ENCODE measurements around the gene NKX3-2. TPM values are rescaled to one million over a fixed set of nuclear protein-coding genes. Genes with fewer than 3 reads are reported as not detected.
A peak's percentile ranks its signal among the peaks of the same experiment; 100 is the strongest.

Gene NKX3-2
- total RNA-seq, 1 experiment from 2014 or later = 1.2 TPM

GRCh38 chr4:13545394-13545808 is 1.1 kb upstream of the NKX3-2 start:
- intact Hi-C loops (cut with micrococcal nuclease; ENCODE audit: unreplicated experiment) (loop anchor here (10.0 kb wide), 1 partner anchor 161 kb away; no protein-coding TSS in a partner anchor), in situ Hi-C loops (cut with HindIII; ENCODE audit: low pct_unique_long_range_greater_than_20kb, low sequenced_read_pairs) (no loop called here)
- CTCF ChIA-PET = no interaction called here
- DNase-seq (ENCODE audit: low read depth, low spot score) = no peak
- H3K27ac ChIP-seq (ENCODE audit: low read length) = peak overlapping the region; percentile 72; the same call in 1 of the 2 replicates
- TF ChIP-seq, protein P1, sequence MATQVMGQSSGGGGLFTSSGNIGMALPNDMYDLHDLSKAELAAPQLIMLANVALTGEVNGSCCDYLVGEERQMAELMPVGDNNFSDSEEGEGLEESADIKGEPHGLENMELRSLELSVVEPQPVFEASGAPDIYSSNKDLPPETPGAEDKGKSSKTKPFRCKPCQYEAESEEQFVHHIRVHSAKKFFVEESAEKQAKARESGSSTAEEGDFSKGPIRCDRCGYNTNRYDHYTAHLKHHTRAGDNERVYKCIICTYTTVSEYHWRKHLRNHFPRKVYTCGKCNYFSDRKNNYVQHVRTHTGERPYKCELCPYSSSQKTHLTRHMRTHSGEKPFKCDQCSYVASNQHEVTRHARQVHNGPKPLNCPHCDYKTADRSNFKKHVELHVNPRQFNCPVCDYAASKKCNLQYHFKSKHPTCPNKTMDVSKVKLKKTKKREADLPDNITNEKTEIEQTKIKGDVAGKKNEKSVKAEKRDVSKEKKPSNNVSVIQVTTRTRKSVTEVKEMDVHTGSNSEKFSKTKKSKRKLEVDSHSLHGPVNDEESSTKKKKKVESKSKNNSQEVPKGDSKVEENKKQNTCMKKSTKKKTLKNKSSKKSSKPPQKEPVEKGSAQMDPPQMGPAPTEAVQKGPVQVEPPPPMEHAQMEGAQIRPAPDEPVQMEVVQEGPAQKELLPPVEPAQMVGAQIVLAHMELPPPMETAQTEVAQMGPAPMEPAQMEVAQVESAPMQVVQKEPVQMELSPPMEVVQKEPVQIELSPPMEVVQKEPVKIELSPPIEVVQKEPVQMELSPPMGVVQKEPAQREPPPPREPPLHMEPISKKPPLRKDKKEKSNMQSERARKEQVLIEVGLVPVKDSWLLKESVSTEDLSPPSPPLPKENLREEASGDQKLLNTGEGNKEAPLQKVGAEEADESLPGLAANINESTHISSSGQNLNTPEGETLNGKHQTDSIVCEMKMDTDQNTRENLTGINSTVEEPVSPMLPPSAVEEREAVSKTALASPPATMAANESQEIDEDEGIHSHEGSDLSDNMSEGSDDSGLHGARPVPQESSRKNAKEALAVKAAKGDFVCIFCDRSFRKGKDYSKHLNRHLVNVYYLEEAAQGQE (IDR thresholded peaks at IDR 0.05; ENCODE audit: insufficient read depth in 1 of 2, low read depth in 2 of 2, low read length in 1 of 2) = no peak
- TF ChIP-seq SIN3A (IDR thresholded peaks at IDR 0.05; ENCODE audit: borderline replicate concordance, insufficient read depth, low read depth, low read length) (no peak), TCF7L2 (IDR thresholded peaks at IDR 0.05; ENCODE audit: low read depth, low read length) (no peak), POLR2AphosphoS5 (IDR thresholded peaks at IDR 0.05; ENCODE audit: low read depth, low read length) (no peak)
- TF ChIP-seq, protein P2, sequence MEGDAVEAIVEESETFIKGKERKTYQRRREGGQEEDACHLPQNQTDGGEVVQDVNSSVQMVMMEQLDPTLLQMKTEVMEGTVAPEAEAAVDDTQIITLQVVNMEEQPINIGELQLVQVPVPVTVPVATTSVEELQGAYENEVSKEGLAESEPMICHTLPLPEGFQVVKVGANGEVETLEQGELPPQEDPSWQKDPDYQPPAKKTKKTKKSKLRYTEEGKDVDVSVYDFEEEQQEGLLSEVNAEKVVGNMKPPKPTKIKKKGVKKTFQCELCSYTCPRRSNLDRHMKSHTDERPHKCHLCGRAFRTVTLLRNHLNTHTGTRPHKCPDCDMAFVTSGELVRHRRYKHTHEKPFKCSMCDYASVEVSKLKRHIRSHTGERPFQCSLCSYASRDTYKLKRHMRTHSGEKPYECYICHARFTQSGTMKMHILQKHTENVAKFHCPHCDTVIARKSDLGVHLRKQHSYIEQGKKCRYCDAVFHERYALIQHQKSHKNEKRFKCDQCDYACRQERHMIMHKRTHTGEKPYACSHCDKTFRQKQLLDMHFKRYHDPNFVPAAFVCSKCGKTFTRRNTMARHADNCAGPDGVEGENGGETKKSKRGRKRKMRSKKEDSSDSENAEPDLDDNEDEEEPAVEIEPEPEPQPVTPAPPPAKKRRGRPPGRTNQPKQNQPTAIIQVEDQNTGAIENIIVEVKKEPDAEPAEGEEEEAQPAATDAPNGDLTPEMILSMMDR (IDR thresholded peaks at IDR 0.05) = no peak
- POLR2A ChIA-PET = no interaction called here
- H3K36me3 ChIP-seq (ENCODE audit: control insufficient read depth, insufficient read depth, low read length) = no peaks in the 10 kb centered on the region
- BruUV-seq (replicated peaks) = no TSS peak
- peak overlapping the region; percentile 60 to 61 for H3K4me3 ChIP-seq (ENCODE audit: low read depth in 2 of 2, low read length in 2 of 2)
- no peaks in the 10 kb centered on the region for H3K4me1 ChIP-seq (ENCODE audit: control insufficient read depth, insufficient read depth, low read length)
- 0 out of 2 replicates have a peak, but pooled peaks cover 2% of the 10 kb centered on the region for H3K27me3 ChIP-seq (ENCODE audit: control insufficient read depth, insufficient read depth, low read length)
- no peak for ATAC-seq
- no peaks in the 10 kb centered on the region for H3K9me3 ChIP-seq (ENCODE audit: control insufficient read depth, insufficient read depth, low read depth, low read length)

- ChIA-PET CTCF (no interaction called here), POLR2A (no interaction called here)
- no TSS peak for BruUV-seq (replicated peaks)
- Histone ChIP-seq H3K9me3 (ENCODE audit: control insufficient read depth, insufficient read depth, low read depth, low read length) (no peaks in the 10 kb centered on the region), H3K27ac (ENCODE audit: low read length) (peak overlapping the region; percentile 72; the same call in 1 of the 2 replicates), H3K4me1 (ENCODE audit: control insufficient read depth, insufficient read depth, low read length) (no peaks in the 10 kb centered on the region), H3K36me3 (ENCODE audit: control insufficient read depth, insufficient read depth, low read length) (no peaks in the 10 kb centered on the region), H3K4me3 (ENCODE audit: low read depth in 2 of 2, low read length in 2 of 2) (peak overlapping the region; percentile 60 to 61), H3K27me3 (ENCODE audit: control insufficient read depth, insufficient read depth, low read length) (0 out of 2 replicates have a peak, but pooled peaks cover 2% of the 10 kb centered on the region)
- in situ Hi-C loops (cut with HindIII; ENCODE audit: low pct_unique_long_range_greater_than_20kb, low sequenced_read_pairs) (no loop called here), intact Hi-C loops (cut with micrococcal nuclease; ENCODE audit: unreplicated experiment) (loop anchor here (10.0 kb wide), 1 partner anchor 160 kb away; no protein-coding TSS in a partner anchor)
- TF ChIP-seq TCF7L2 (IDR thresholded peaks at IDR 0.05; ENCODE audit: low read depth, low read length) = no peak
- ATAC-seq (peak; percentile 95), DNase-seq (ENCODE audit: low read depth, low spot score) (no peak)
Measured at GRCh38 chr4:13544606-13545393, 492 bp upstream of the NKX3-2 start.
